Large intestine (tissue), 12 donors: ENCODE measurements around the gene TMPRSS12. TPM values are rescaled to one million over a fixed set of nuclear protein-coding genes. Genes with fewer than 3 reads are reported as not detected.
A peak's percentile ranks its signal among the peaks of the same experiment; 100 is the strongest.
"Not testable (repeated sequence)": the region's sequence is repeated elsewhere in the genome, so short reads cannot be mapped to it uniquely, and the experiment has no call there.

Experiments used
- DNase-seq, 2 donors: peaks; one replicate each; pipeline versions ENCODE4 v3.0.0 to v3.0.0-alpha.2; 2013
- H3K27ac ChIP-seq: one replicate; pipeline ENCODE4 v1.5.1; 2013; ENCODE audit warnings: low read length
- H3K27me3 ChIP-seq: 2 replicates; pipeline ENCODE4 v1.6.1; 2013; ENCODE audit warnings: low read length; ENCODE audit not compliant: control insufficient read depth, insufficient read depth
- H3K36me3 ChIP-seq: 2 replicates; pipeline ENCODE4 v1.6.1; 2013; ENCODE audit warnings: low read length; ENCODE audit not compliant: control insufficient read depth, insufficient read depth
- H3K4me1 ChIP-seq: one replicate; pipeline ENCODE4 v1.6.1; 2013; ENCODE audit warnings: low read length; ENCODE audit not compliant: control insufficient read depth, insufficient read depth
- H3K4me3 ChIP-seq: one replicate; pipeline ENCODE4 v1.5.1; 2013; ENCODE audit warnings: low read length
- H3K9me3 ChIP-seq: one replicate; pipeline ENCODE4 v1.6.1; 2013; ENCODE audit warnings: mild to moderate bottlenecking, low read depth, low read length, moderate library complexity; ENCODE audit not compliant: control insufficient read depth
- WGBS: methylation state at CpG from one replicate; pipeline ENCODE4 v1.1.5; 2013; ENCODE audit warnings: low lambda C conversion rate; ENCODE audit not compliant: insufficient coverage; 5-methylcytosine and 5-hydroxymethylcytosine counted together
- long read RNA-seq, 11 donors: transcript quantifications; one replicate each; lab custom pipeline, GENCODE V29; 2026
- polyA plus RNA-seq: library from polyadenylated mRNA; unstranded; fragments of 120-200 nt; gene quantifications from one replicate; pipeline ENCODE4 v1.2.1, GENCODE V29; 2013

TMPRSS12 gene, protein sequence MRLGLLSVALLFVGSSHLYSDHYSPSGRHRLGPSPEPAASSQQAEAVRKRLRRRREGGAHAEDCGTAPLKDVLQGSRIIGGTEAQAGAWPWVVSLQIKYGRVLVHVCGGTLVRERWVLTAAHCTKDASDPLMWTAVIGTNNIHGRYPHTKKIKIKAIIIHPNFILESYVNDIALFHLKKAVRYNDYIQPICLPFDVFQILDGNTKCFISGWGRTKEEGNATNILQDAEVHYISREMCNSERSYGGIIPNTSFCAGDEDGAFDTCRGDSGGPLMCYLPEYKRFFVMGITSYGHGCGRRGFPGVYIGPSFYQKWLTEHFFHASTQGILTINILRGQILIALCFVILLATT
- polyA plus RNA-seq: 0.01 TPM
- long read RNA-seq, donor 1: 0 reads
- long read RNA-seq, donor 2: 0 reads
- long read RNA-seq, donor 3: 0 reads
- long read RNA-seq, donor 4: 0 reads
- long read RNA-seq, donor 5: 0 reads
- long read RNA-seq, donor 6: 0 reads
- long read RNA-seq, donor 7: 0 reads
- long read RNA-seq, donor 8: 0 reads
- long read RNA-seq, donor 9: 0 reads
- long read RNA-seq, donor 10: 0 reads
- long read RNA-seq, donor 11: 0 reads

DNA sequence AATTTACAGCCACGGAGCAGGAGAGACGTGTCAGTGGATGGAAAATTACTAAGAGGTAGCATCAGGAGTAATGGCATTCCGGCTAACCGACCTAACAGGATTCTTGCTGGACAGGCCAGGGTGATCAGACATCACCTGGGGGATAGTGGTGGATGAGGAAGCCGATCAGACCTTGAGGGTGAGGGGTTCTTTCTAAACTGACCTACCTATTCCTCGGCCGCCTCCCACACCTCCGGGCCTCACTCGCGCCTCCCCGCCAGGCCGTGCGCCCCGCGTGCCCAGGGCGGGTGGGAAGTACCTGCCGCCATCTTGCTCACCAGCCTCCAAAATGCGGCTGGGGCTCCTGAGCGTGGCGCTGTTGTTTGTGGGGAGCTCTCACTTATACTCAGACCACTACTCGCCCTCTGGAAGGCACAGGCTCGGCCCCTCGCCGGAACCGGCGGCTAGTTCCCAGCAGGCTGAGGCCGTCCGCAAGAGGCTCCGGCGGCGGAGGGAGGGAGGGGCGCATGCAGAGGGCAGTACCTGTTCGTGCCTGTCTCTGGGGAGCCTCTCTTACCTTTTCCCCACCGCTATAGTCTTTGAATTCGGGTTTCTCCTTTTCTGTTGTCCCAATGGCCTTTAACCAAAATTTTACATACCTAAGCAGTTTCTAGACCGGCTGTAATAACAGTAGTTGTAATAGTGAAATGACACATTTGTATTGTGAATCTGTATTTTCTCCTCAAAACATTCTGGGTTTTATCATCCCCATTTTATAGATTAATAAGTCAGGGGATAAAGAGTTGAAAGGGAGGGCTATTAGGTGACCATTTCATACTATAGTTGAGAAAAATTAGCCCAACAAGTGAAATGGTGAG, at the start of gene TMPRSS12:
Gene TMPRSS12 (plus strand): TSS at position 290 of the 857 bp plus-strand sequence. CDS start 39 bp downstream, at position 329.
- Histone ChIP-seq H3K36me3 (no peaks in the 10 kb centered on the region), H3K4me3 (peak within 1 kb of the TSS; percentile 52), H3K4me1 (peaks cover 7% of the 10 kb centered on the region), H3K9me3 (peaks cover 3% of the 10 kb centered on the region), H3K27ac (no peak within 1 kb of the TSS), H3K27me3 (no peaks in the 10 kb centered on the region)
- peak; percentile 13 to 58 for DNase-seq
- no CpG with 5 or more reads among the region's 36 CpGs for WGBS

DNA sequence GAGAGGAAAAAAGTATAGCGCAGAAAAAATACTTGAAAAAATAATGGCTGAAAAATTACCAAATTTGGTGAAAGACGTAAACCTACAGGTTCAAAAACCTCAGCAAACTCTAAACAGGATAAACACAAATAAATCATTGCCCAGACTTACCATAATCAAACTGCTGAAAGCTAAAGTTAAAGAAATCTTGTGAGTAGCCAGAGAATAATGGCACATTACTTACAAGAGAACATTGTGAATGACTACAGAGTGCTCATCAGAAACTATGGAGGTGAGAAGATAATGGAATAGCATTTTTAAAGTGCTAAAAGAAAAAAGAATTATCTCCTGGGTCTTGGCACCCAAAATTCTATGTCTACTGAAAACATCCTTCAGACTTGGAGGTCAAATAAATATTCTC, 42.8 kb upstream of the TMPRSS12 start:
- Histone ChIP-seq H3K36me3 (peaks cover 43% of the 10 kb centered on the region), H3K4me1 (no peaks in the 10 kb centered on the region), H3K9me3 (peaks cover 15% of the 10 kb centered on the region), H3K27me3 (no peaks in the 10 kb centered on the region), H3K27ac (no peak overlapping the region), H3K4me3 (no peak overlapping the region)
- 100% methylated on average over 2 of the region's 2 CpGs for WGBS
- DNase-seq: no peak

DNA sequence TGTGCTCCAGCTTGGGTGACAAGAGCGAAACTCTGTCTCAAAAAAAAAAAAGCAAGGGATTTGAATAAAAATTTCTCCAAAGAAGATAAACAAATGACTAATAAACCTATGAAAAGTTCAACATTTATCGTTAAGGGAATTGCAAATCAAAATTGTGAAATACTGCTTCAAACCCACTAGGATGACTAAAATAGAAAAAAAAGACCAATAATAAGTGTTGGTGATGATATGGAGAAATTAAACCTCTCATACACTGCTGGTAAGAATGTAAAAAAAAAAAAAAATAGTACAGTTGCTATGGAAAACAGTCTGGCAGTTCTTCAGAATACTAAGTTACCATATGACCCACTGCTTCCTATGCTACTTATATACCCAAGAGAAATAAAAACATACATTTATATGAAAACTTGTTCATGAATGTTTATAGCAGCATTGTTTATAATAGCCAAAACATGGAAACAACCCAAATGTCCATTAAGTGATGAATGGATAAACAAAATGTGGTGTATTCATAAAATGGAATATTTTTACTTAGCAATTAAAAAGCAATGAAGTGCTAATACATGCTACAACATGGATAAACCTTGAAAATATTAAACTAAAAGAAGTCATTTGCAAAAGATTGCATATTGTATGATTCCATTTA, 39.4 kb upstream of the TMPRSS12 start:
- Histone ChIP-seq H3K27me3 (no peaks in the 10 kb centered on the region), H3K4me3 (no peak overlapping the region), H3K4me1 (no peaks in the 10 kb centered on the region), H3K9me3 (peaks cover 9% of the 10 kb centered on the region), H3K36me3 (peaks cover 21% of the 10 kb centered on the region), H3K27ac (no peak overlapping the region)
- DNase-seq: no peak
- 100% methylated on average over 2 of the region's 2 CpGs for WGBS

DNA sequence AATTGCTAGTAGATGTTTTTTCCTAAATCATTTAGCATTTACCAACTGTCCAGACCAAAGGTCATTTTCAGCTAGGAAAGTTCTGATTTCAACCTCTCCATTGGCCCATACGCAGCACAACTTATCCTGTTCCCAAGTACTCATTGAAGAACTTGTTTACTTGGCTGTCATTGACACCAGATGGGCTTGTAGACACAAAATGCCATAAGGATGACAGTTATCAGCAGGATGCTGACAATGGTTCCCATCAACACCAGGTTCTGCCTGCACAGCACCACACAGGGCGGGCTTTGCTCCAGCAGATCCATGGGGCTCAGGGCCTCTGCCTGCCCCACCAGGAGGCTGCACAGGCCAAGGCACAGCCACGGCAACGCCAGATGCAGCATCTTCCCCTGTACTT, 36.5 kb upstream of the TMPRSS12 start:
- no CpG with 5 or more reads among the region's 4 CpGs for WGBS
- Histone ChIP-seq H3K27ac (no peak overlapping the region), H3K27me3 (no peaks in the 10 kb centered on the region), H3K4me3 (no peak overlapping the region), H3K36me3 (peaks cover 20% of the 10 kb centered on the region), H3K9me3 (no peaks in the 10 kb centered on the region), H3K4me1 (no peaks in the 10 kb centered on the region)
- peak; percentile 8 to 12 for DNase-seq

DNA sequence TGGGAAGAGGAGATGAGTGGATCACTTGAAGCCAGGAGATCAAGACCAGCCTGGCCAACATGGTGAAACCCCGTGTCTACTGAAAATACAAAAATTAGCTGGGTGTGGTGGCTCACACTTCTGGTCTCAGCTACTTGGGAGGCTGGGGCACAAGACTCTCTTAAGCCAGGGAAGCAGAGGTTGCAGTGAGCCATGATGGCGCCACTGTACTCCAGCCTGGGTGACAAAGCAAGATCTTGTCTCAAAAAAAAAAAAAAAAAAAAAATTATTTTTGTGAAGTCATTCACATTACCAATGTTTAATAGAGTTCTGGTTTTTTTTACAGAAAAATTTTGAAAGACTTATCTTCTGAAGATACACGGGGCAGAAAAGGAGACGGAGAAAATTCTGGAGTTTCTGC, 33.6 kb upstream of the TMPRSS12 start:
- H3K27ac ChIP-seq, H3K4me1 ChIP-seq, H3K4me3 ChIP-seq, H3K27me3 ChIP-seq, DNase-seq, H3K9me3 ChIP-seq: not testable (repeated sequence)
- 71% methylated on average over 1 of the region's 4 CpGs for WGBS
- peaks cover 34% of the 10 kb centered on the region for H3K36me3 ChIP-seq

DNA sequence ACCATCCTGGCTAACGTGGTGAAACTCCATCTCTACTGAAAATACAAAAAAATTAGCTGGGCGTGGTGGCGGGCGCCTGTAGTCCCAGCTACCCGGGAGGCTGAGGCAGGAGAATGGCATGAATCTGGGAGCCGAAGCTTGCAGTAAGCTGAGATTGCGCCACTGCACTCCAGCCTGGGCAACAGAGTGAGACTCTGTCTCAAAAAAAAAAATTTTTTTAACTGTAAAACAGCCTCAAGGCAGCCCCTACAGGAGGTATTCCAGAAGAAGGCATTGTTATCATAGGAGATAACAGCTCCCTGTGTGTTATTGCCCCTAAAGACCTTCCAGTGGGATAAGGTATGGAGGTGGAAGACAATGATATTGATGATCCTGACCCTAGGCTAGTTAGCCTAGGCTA, 27.8 kb upstream of the TMPRSS12 start:
- peaks cover 62% of the 10 kb centered on the region for H3K36me3 ChIP-seq
- DNase-seq, H3K27ac ChIP-seq, H3K9me3 ChIP-seq, H3K27me3 ChIP-seq, H3K4me1 ChIP-seq, H3K4me3 ChIP-seq: not testable (repeated sequence)
- WGBS: no CpG with 5 or more reads among the region's 7 CpGs

DNA sequence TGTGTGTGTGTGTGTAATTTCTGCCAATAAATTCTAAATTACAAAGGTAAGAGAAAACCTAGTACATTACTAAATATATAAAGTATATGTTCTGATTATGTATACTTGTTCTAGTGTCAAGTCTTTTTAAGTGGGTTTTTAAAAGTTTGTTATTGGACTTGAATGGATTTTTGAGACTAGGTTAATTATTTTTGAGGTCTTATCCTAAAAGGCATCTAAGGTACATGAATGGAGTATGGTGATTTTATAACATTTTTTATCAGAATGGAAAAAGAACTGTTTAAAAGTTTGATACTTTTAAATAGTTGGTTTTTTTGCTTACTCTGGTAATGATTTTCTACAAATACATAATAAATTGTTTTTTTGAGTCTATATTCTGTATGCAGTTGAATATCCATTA, 22.5 kb upstream of the TMPRSS12 start:
- Histone ChIP-seq H3K9me3 (no peaks in the 10 kb centered on the region), H3K27me3 (no peaks in the 10 kb centered on the region), H3K4me3 (no peak overlapping the region), H3K27ac (no peak overlapping the region), H3K4me1 (no peaks in the 10 kb centered on the region), H3K36me3 (peaks cover 28% of the 10 kb centered on the region)
- DNase-seq: no peak

DNA sequence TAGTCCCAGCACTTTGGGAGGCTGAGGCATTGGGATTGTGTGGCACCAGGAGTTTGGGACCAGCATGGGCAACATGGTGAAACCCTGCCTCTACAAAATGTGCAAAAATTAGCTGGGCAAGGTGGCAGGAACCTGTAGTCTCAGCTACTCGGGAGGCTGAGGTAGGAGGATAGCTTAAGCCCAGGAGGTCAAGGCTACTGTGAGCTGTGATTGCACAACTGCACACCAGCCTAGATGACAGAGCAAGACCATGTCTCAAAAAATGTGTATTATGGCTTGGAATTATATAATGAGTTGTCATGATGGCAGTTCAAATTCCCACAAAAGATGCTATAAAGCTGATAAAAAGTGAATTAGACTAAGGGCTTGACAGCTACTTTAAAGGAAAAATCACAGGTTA, 20.6 kb upstream of the TMPRSS12 start:
- Histone ChIP-seq H3K9me3 (no peaks in the 10 kb centered on the region), H3K27me3 (no peaks in the 10 kb centered on the region), H3K36me3 (peaks cover 9% of the 10 kb centered on the region), H3K4me3 (no peak overlapping the region), H3K27ac (no peak overlapping the region), H3K4me1 (peaks cover 3% of the 10 kb centered on the region)
- WGBS: no CpG with 5 or more reads among the region's 1 CpG
- DNase-seq: no peak

DNA sequence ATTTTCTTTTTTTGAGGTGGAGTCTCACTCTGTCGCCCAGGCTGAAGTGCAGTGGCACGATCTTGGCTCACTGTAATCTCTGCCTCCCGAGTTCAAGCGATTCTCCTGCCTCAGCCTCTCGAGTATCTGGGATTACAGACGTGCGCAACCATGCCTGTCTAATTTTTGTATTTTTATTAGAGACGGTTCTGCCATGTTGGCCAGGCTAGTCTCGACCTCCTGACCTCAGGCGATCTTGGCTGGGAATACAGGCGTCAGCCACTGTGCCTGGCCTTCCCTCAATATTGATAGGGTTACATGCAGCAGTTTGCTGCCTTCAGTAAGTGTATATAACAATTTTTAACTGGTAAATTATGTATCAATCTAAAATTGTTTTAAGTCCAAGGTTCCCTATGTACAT, 19.0 kb upstream of the TMPRSS12 start:
- H3K4me1 ChIP-seq, H3K9me3 ChIP-seq, H3K4me3 ChIP-seq, DNase-seq, H3K27ac ChIP-seq, H3K36me3 ChIP-seq, H3K27me3 ChIP-seq: not testable (repeated sequence)
- 100% methylated on average over 2 of the region's 11 CpGs for WGBS

DNA sequence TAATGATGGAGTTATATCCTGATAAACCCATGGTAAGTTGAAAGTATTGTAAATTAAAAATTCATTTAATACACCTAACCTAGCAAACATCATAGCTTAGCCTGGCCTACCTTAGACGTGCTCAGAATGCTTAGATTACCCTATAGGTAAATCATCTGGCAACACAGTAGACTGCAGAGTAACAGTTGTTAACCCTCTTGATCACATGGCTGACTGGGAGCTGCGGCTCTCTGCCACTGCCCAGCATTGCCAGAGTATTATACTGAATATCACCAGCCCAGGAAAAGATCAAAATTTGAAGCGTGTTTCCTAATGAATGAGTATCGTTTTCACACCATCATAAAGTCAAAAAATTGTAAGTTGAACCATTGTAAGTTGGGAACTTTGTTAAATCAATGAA, 17.8 kb upstream of the TMPRSS12 start:
- H3K4me1 ChIP-seq: peaks cover 3% of the 10 kb centered on the region
- H3K4me3 ChIP-seq: no peak overlapping the region
- DNase-seq: no peak
- H3K27me3 ChIP-seq: no peaks in the 10 kb centered on the region
- no peaks in the 10 kb centered on the region for H3K36me3 ChIP-seq
- WGBS: 20% methylated on average over 1 of the region's 4 CpGs
- no peaks in the 10 kb centered on the region for H3K9me3 ChIP-seq
- H3K27ac ChIP-seq: peak overlapping the region; percentile 22
